Measurements from ENCODE around the gene PSMD11. TPM values are rescaled to one million over a fixed set of nuclear protein-coding genes. Genes with fewer than 3 reads are reported as not detected.

The PSMD11 gene
- total RNA-seq, 1 donor from 2014 or later: 74.2 TPM

- FAIRE-seq (no peak), DNase-seq (ENCODE audit: low read depth) (no peak)
- Histone ChIP-seq H3K36me3 (ENCODE audit: control insufficient read depth, insufficient read depth, low read length) (peaks cover 30% of the 10 kb centered on the region), H3K4me3 (ENCODE audit: low read depth, low read length) (no peak overlapping the region), H3K27me3 (ENCODE audit: control insufficient read depth, insufficient read depth, low read length) (no peaks in the 10 kb centered on the region)
- TF ChIP-seq CTCF (IDR thresholded peaks at IDR 0.05; ENCODE audit: insufficient read depth, low read length, severe bottlenecking): no peak
Measured at GRCh38 chr17:32479074-32479617, 34.8 kb downstream of the PSMD11 start.

GRCh38 chr17:32481193-32481592 lies 36.9 kb downstream of the PSMD11 start:
- FAIRE-seq (no peak), DNase-seq (ENCODE audit: low read depth) (no peak)
- no peak overlapping the region for H3K4me3 ChIP-seq (ENCODE audit: low read depth, low read length)
- no peaks in the 10 kb centered on the region for H3K27me3 ChIP-seq (ENCODE audit: control insufficient read depth, insufficient read depth, low read length)
- no peak for TF ChIP-seq CTCF (IDR thresholded peaks at IDR 0.05; ENCODE audit: insufficient read depth, low read length, severe bottlenecking)
- peaks cover 21% of the 10 kb centered on the region for H3K36me3 ChIP-seq (ENCODE audit: control insufficient read depth, insufficient read depth, low read length)

- H3K27me3 ChIP-seq (ENCODE audit: control insufficient read depth, insufficient read depth, low read length): no peaks in the 10 kb centered on the region
- no peak for TF ChIP-seq CTCF (IDR thresholded peaks at IDR 0.05; ENCODE audit: insufficient read depth, low read length, severe bottlenecking)
- no peak for FAIRE-seq
- no peak for DNase-seq (ENCODE audit: low read depth)
- H3K4me3 ChIP-seq (ENCODE audit: low read depth, low read length): no peak overlapping the region
- peaks cover 11% of the 10 kb centered on the region for H3K36me3 ChIP-seq (ENCODE audit: control insufficient read depth, insufficient read depth, low read length)
Measured at GRCh38 chr17:32482568-32483320, 38.4 kb downstream of the PSMD11 start.

- peak; percentile 80 for TF ChIP-seq CTCF (IDR thresholded peaks at IDR 0.05; ENCODE audit: insufficient read depth, low read length, severe bottlenecking)
- peak; percentile 51 for DNase-seq (ENCODE audit: low read depth)
- Histone ChIP-seq H3K36me3 (ENCODE audit: control insufficient read depth, insufficient read depth, low read length) (peaks cover 8% of the 10 kb centered on the region), H3K4me3 (ENCODE audit: low read depth, low read length) (no peak overlapping the region), H3K27me3 (ENCODE audit: control insufficient read depth, insufficient read depth, low read length) (no peaks in the 10 kb centered on the region)
- FAIRE-seq: no peak
Measured at GRCh38 chr17:32483451-32484019, 39.2 kb downstream of the PSMD11 start.

- H3K36me3 ChIP-seq (ENCODE audit: control insufficient read depth, insufficient read depth, low read length): peaks cover 12% of the 10 kb centered on the region
- no peaks in the 10 kb centered on the region for H3K27me3 ChIP-seq (ENCODE audit: control insufficient read depth, insufficient read depth, low read length)
- FAIRE-seq: no peak
- DNase-seq (ENCODE audit: low read depth): no peak
- no peak for TF ChIP-seq CTCF (IDR thresholded peaks at IDR 0.05; ENCODE audit: insufficient read depth, low read length, severe bottlenecking)
- no peak overlapping the region for H3K4me3 ChIP-seq (ENCODE audit: low read depth, low read length)
Measured at GRCh38 chr17:32484041-32484461, 39.7 kb downstream of the PSMD11 start.
